Measurements from ENCODE around the gene ARHGAP21.
"Not testable (repeated sequence)": the region's sequence is repeated elsewhere in the genome, so short reads cannot be mapped to it uniquely, and the experiment has no call there.

Gene ARHGAP21

GRCh38 chr10:24625778-24626177 is 97.9 kb downstream of the ARHGAP21 start:
- no peak for DNase-seq (ENCODE audit: low read depth)

- no peak for DNase-seq (ENCODE audit: low read depth)
Measured at GRCh38 chr10:24623383-24623782, 100.3 kb downstream of the ARHGAP21 start.

DNA sequence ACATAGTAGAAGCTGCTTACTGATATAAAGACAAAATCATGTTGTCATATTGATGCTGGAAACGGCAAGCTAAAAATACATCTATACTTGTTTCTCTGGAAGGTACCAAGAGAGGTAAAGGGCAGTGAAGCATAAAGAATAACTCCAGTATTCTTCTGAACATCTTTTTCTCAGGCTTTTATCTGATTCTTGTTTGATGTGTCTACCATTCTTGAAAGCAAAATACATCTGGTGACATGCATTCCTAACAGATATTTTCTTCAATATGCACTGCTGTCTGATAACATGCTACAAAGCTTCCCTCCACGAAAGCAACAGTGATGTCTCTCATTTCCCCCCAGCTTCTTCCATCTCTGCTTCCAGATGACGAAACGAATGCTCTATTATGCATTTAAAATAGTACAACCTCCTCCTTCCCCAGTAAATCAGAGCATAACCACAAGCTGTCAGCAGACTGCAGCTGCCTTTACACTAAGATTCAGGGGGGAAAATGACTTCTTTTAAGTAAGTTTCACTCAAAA is 100.8 kb downstream of the ARHGAP21 start:
- peak; percentile 25 for DNase-seq (ENCODE audit: low read depth)

GRCh38 chr10:24621035-24621795 is 102.5 kb downstream of the ARHGAP21 start:
- not testable (repeated sequence) for DNase-seq (ENCODE audit: low read depth)

DNA sequence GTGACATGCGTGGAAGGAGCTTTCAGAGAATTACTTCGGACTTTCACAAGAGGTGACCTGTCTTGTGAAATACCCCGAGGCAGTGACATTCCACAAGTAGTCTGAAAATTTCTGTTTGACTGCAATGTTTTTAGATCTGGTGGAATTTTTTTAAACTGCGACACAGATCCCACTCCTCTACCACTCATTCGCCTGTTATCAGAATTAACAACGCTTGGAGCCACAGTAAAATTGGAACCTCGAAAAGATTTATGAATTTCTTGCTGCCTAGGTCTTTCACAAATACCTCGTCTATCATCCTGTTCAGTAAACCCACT is 103.7 kb downstream of the ARHGAP21 start:
- not testable (repeated sequence) for DNase-seq (ENCODE audit: low read depth)

DNA sequence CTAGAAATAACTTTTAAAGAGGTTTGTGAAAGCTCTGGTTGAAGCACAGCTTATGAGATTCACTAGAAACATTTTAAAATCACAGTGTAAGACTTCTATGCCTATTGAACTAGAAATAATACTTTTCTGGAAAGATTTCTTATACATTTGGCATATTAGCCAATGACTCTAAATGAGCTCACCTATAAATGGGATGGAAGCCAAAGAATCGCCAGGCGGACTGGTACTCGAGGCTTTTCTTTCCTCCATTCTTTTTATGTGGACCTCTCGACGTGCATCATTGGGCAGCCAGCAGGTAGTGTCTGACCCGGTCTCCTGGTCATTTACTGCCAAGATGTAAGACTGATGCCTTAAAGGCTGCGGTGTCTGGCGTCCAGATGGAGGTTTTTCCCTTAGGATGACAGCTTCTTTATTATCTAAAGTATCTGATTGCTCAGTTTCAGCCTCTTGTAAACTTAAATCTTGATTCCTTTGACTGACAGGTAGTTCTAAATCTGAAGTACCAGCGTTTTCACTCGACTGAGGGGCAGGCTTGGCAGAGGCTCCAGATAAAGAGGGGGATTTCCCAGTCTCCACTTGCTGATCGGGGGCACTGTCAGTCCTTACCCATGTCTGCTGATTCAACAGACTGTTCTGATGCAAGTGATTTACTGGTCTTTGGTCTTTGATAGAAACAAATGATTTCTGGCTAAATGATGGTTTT is 104.2 kb downstream of the ARHGAP21 start:
- not testable (repeated sequence) for DNase-seq (ENCODE audit: low read depth)

GRCh38 chr10:24618401-24618800 is 105.3 kb downstream of the ARHGAP21 start:
- no peak for DNase-seq (ENCODE audit: low read depth)

GRCh38 chr10:24617771-24618396 is 105.8 kb downstream of the ARHGAP21 start:
- DNase-seq (ENCODE audit: low read depth) = peak; percentile 48

DNA sequence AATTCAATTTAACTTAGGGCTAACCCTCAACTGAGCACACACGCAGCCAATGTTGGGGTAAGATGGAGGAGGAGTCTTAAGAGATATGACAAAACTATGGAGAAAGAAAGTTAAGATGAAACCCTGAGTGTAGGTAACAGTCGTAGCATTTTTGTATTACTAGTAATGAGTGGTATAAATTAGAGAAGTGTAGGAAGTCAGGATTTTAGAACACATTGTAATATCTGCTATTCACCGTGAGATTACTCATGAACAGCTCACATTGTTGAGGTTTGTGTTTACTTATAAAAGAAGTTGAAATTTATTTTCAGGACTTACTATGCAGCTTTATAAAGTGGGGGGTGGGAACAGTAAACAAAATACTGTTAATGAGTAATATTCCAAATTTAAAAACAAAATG is 107.2 kb downstream of the ARHGAP21 start:
- no peak for DNase-seq (ENCODE audit: low read depth)

DNA sequence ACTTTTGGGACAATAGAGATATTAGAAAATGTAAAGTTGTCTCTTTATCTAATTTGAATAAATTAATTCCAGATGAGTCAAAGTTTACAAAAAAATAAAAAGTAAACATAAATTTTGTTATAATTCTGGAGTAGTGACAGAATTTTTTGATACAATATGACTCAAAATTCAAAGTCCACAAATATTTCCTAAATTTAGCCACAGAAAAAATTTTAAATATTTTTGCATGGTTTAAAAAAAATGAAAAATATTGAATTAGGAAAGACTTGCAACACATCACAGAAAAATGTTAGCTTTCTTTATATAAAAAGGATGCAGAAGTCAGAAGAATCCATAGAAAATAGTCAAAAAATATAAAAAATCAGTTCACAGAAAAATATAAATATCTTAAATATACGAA is 117.7 kb downstream of the ARHGAP21 start:
- no peak for DNase-seq (ENCODE audit: low read depth)

GRCh38 chr10:24605141-24605540 is 118.5 kb downstream of the ARHGAP21 start:
- no peak for DNase-seq (ENCODE audit: low read depth)

DNA sequence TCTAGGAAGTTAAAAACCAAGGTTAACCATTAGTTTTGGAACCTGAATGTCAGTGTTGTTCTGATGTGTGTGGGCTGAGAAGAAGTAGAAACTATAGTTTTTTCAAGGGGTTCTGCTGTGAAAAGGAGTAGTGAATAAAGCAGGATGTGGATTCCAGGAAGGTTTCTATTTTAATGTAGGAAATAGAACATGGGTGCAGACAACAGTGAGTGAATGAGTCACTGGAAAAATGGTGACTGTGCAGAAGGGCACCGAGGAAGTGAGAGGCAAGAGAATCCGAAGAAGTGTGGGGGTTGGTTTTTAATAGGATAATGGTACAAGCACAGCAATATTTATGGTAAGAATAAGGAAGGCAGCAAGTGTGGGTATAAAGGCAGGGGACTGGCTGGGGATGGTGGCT is 120.4 kb downstream of the ARHGAP21 start:
- DNase-seq (ENCODE audit: low read depth) = peak; percentile 78

DNA sequence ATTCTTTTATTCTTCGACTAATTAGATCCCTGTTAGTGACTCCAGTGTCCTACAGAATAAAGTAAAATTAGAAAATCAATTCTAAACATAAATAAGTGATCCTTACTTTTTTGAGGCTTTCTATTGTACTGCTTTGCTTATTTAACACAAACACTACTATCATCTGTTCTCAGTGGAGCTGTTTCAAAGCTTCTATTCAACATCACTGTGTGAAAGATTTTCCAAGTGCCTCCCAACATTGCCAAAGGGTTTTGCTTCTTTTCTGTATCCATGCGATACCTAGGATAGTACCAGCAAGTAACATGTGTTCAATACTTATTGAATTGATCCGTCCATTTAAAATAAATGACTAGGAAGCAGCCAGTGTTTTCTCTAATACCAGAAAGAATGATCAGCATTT is 125.7 kb downstream of the ARHGAP21 start:
- no peak for DNase-seq (ENCODE audit: low read depth)

GRCh38 chr10:24597426-24597825 is 126.3 kb downstream of the ARHGAP21 start:
- DNase-seq (ENCODE audit: low read depth) = no peak

- no peak for DNase-seq (ENCODE audit: low read depth)
Measured at GRCh38 chr10:24596217-24596930, 127.3 kb downstream of the ARHGAP21 start.

DNA sequence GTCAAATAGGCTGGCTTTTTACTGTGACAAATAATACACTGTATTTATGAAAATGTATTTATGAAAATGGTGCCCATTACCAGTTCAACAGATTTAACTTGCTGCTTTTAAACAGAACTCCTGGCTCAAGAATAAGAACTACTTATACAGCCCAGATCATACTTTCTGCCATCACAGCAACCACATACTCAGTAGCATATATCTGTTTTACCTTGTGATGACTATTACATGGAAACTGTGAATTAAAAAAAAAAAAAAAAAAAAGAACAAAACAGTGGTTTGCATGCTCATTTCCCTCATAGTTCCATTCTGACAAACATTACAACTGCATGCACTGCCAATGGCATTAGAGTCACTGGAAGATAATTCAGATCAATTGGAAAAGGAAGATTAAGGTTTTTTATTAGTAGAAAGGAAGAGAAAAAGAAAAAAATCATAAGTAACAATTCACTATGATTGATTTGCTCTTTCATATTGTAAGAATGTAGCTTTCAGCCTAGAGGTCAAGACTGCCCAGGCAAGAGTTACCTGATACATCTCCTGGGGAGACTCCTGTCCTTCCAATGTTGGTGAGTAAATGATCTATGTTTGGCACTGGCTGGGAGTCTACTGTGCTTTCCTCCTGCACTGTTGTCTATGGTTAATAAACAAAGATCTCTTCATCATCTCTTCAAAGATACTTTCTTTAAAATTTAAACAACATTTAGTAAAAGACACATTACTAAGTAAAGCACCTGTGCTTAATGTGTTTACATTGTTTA is 132.8 kb downstream of the ARHGAP21 start:
- no peak for DNase-seq (ENCODE audit: low read depth)

- DNase-seq (ENCODE audit: low read depth) = no peak
Measured at GRCh38 chr10:24589265-24589664, 134.4 kb downstream of the ARHGAP21 start.

- no peak for DNase-seq (ENCODE audit: low read depth)
Measured at GRCh38 chr10:24579906-24580305, 143.8 kb downstream of the ARHGAP21 start.

- DNase-seq (ENCODE audit: low read depth) = no peak
Measured at GRCh38 chr10:24579448-24579847, 144.2 kb downstream of the ARHGAP21 start.

- peak; percentile 54 for DNase-seq (ENCODE audit: low read depth)
Measured at GRCh38 chr10:24575481-24576002, 148.1 kb downstream of the ARHGAP21 start.

DNA sequence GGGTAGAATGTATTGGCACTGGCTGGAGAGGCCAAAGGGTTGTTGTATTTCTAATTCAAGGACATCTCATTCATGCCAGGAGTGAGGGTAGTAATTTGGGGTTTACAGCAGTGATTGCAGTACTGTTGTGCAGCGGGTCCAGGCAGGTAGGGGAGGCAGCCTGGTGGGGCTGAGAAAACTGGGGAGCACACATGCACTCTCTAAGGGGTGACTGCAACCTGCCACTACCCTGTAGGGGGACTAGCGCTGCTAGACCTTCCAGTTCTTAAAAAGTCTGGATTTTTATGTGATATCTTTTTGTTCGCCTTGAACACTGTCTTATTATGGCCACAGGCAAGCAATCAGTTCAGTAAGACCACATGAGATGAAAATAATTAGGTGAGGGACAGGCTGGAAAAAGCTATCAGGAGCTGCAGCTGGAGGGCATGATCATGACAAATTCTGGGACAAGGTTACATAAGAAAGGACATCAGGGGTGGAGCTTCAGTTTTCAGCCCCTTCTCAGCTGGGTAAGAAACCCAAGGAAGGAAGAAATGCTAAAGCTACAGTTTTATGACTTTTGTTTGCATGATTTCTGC is 149.0 kb downstream of the ARHGAP21 start:
- DNase-seq (ENCODE audit: low read depth) = peak; percentile 3
